SH-SY5Y (cell line): ENCODE results near the gene DIRAS2.

Source experiments
- GATA2 ChIP-seq: IDR thresholded peaks from 2 replicates; pipeline ENCODE4 v1.6.1; 2011; ENCODE audit warnings: mild to moderate bottlenecking, low read depth, low read length
- GATA3 ChIP-seq: IDR thresholded peaks from 2 replicates; pipeline ENCODE4 v1.6.1; 2011; ENCODE audit warnings: low read depth, mild to moderate bottlenecking, low read length, moderate library complexity

DNA sequence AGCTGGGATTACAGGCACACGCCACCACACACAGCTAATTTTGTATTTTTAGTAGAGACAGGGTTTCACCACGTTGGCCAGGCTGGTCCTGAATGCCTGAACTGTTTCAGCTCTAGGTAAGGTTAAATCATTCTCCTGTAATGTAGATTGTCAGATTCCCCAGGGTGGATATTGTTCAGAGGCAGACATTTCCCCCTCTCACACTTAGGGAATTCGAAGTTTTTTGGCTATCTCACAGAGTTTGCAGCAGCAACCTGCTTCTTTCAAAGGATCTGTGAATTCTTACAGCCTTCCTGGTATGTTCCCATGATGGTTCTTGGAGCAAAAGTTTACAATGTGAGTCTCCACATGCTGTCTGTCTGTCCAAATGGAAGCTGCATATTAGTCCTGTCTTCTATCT is 15.6 kb upstream of the DIRAS2 start:
- TF ChIP-seq GATA2, result no peak
- no peak for TF ChIP-seq GATA3
